ENCODE measurements around the gene FAM111B. TPM values are rescaled to one million over a fixed set of nuclear protein-coding genes. Genes with fewer than 3 reads are reported as not detected.
A peak's percentile ranks its signal among the peaks of the same experiment; 100 is the strongest.
"Not testable (repeated sequence)": the region's sequence is repeated elsewhere in the genome, so short reads cannot be mapped to it uniquely, and the experiment has no call there.

The FAM111B gene
- total and polyA plus RNA-seq, 2 of the 4 experiments (the other 2 are of a cell fraction) = 3.2 to 9.3 TPM

DNA sequence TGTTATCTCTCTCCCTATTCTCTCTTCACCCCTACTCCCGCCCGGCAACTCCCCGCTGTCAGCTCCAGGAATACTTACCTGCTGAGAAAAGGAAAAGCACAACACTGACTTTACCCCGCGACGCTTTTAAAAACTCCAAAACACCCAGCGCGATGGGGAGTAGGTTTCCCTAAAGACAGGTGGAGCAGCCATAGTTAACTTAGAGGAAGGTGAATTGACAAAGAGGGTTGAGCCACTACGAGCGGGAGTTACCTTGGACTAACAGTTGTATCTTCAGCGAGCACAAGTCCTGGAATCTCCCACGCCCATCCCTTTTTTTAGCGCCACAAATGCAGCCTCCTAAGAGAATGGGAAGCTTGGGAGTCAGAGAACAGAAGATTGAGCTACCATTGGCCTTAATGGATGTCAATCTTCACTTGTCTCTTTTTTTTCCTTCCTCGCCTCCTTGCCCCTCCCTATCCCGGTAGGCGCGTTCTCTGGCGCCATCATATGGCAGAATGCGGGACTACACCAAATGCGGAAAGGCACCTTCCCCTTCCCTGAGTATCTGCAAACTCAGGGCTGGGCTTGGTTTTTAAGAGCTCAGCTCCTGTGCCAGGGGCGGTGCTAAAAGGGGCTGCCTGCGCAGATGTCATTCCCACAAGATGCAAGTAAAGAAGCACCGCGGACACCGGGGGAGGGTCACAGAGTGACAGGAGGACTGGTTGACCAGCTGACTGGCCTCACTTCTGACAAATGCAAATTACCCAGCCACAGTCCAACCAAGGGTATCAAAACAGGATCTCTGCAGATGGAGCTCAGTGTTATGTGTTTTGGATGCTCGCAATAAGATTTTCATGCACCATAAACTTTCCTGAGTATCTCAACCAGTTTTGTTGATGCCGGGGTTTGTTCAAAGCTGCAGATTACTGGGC is 48.7 kb upstream of the FAM111B start:
- H4K8ac ChIP-seq (ENCODE audit: low read depth in 2 of 2, low read length in 2 of 2); H2AK9ac ChIP-seq (replicated peaks; ENCODE audit: low read depth, low read length, poor library complexity); H4K91ac ChIP-seq (ENCODE audit: insufficient read depth, low read depth, low read length); H3K14ac ChIP-seq (replicated peaks; ENCODE audit: low read depth, low read length); H3K4me1 ChIP-seq (ENCODE audit: control insufficient read depth, insufficient read depth, low read length); H3K27ac ChIP-seq (ENCODE audit: insufficient read depth, low read length); H3K56ac ChIP-seq (ENCODE audit: extremely low read depth, insufficient read depth, low read length); H2BK5ac ChIP-seq (ENCODE audit: low read depth, low read length, poor library complexity, severe bottlenecking); H3K9me1 ChIP-seq (ENCODE audit: insufficient read depth, low read length); H3K9ac ChIP-seq (ENCODE audit: low read depth, low read length); H3K36me3 ChIP-seq (ENCODE audit: control insufficient read depth, insufficient read depth, low read length); H3K79me1 ChIP-seq (ENCODE audit: low read depth in 1 of 2, low read length in 2 of 2); H3K9me3 ChIP-seq (ENCODE audit: control insufficient read depth, insufficient read depth, low read length); H2AK5ac ChIP-seq (ENCODE audit: low read depth, low read length); H2BK15ac ChIP-seq (ENCODE audit: low read depth, low read length); H2BK20ac ChIP-seq (ENCODE audit: low read depth, low read length); H3K4ac ChIP-seq (ENCODE audit: low read depth, low read length); H3K23ac ChIP-seq (ENCODE audit: low read depth, low read length); dilution Hi-C loops (cut with HindIII; ENCODE audit: low sequenced_read_pairs, unreplicated experiment); H2BK120ac ChIP-seq (ENCODE audit: low read depth, low read length); H4K20me1 ChIP-seq (ENCODE audit: insufficient read depth, low read length); POLR2A ChIA-PET (ENCODE audit: unreplicated experiment); BruUV-seq (replicated peaks); H4K5ac ChIP-seq (ENCODE audit: low read depth, low read length); H3K18ac ChIP-seq (ENCODE audit: low read depth, low read length): not testable (repeated sequence)
- Histone ChIP-seq H3K27me3 (ENCODE audit: control insufficient read depth, insufficient read depth, low read length) (peaks cover 12% of the 10 kb centered on the region), H3K4me2 (ENCODE audit: low read depth, low read length) (peak overlapping the region; percentile 77), H3K4me3 (ENCODE audit: insufficient read depth, low read depth, low read length) (peak overlapping the region; percentile 27; the same call in 1 of the 2 replicates), H2AFZ (replicated peaks; ENCODE audit: low read length, poor library complexity) (peak overlapping the region; percentile 56)
- TF ChIP-seq SMC3 (IDR thresholded peaks at IDR 0.05; ENCODE audit: low read depth, low read length) (peak; percentile 41), RAD21 (IDR thresholded peaks at IDR 0.05; ENCODE audit: low read length) (peak; percentile 75), MAZ (IDR thresholded peaks at IDR 0.05; ENCODE audit: borderline replicate concordance, low read depth, low read length) (peak; percentile 82; the same call in 1 of the 2 replicates)
- TF ChIP-seq, protein P1, sequence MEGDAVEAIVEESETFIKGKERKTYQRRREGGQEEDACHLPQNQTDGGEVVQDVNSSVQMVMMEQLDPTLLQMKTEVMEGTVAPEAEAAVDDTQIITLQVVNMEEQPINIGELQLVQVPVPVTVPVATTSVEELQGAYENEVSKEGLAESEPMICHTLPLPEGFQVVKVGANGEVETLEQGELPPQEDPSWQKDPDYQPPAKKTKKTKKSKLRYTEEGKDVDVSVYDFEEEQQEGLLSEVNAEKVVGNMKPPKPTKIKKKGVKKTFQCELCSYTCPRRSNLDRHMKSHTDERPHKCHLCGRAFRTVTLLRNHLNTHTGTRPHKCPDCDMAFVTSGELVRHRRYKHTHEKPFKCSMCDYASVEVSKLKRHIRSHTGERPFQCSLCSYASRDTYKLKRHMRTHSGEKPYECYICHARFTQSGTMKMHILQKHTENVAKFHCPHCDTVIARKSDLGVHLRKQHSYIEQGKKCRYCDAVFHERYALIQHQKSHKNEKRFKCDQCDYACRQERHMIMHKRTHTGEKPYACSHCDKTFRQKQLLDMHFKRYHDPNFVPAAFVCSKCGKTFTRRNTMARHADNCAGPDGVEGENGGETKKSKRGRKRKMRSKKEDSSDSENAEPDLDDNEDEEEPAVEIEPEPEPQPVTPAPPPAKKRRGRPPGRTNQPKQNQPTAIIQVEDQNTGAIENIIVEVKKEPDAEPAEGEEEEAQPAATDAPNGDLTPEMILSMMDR (conservative IDR thresholded peaks at IDR 0.05; ENCODE audit: low read depth, low read length) = peak; percentile 79
- ATAC-seq (ENCODE audit: low read depth) (peak; percentile 97), DNase-seq (peak; percentile 92)
- in situ Hi-C loops (cut with MboI; ENCODE audit: low sequenced_read_pairs) (loop anchor here (5.0 kb wide), 1 partner anchor 79 kb away; no protein-coding TSS in a partner anchor), intact Hi-C loops (cut with micrococcal nuclease) (loop anchor here (1.0 kb wide), 1 partner anchor 208 kb away; no protein-coding TSS in a partner anchor)
- CTCF ChIA-PET = interaction anchor here (0.6 to 1.9 kb wide), 5 partner anchors 8 to 377 kb away, joined by 3 to 5 read pairs (median 4); no protein-coding TSS in a partner anchor
- 0% methylated on average over 8 of the region's 27 CpGs; no CpG with 5 or more reads in 1 of the 2 experiments for WGBS, 2 experiments (ENCODE audit: extremely low coverage in 2 of 2, insufficient read length in 1 of 2)

DNA sequence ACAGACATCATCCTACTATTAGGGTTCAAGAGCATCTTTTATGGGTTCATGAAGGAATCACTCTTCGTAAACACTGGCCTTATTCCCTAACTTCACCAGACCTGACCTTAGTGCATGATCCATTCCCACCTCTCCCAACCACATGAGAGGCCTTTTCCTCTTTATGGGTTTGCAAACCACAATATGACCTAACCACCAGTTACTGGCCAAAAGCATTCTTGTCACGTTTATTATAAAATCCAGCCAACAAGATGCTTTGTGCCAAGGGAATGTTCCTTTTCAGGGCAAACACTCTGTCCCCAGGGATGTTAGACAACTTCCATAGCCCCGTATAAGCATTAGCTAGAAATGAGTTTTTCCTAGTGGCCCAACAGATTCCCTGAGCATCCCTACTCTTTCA is 46.9 kb upstream of the FAM111B start:
- H3K9me3 ChIP-seq (ENCODE audit: control insufficient read depth, insufficient read depth, low read length); H4K91ac ChIP-seq (ENCODE audit: insufficient read depth, low read depth, low read length); H3K4me1 ChIP-seq (ENCODE audit: control insufficient read depth, insufficient read depth, low read length); H3K4me3 ChIP-seq (ENCODE audit: insufficient read depth, low read depth, low read length); H2BK5ac ChIP-seq (ENCODE audit: low read depth, low read length, poor library complexity, severe bottlenecking); dilution Hi-C loops (cut with HindIII; ENCODE audit: low sequenced_read_pairs, unreplicated experiment); H4K5ac ChIP-seq (ENCODE audit: low read depth, low read length); DNase-seq; H2AFZ ChIP-seq (replicated peaks; ENCODE audit: low read length, poor library complexity); H3K56ac ChIP-seq (ENCODE audit: extremely low read depth, insufficient read depth, low read length); H2AK9ac ChIP-seq (replicated peaks; ENCODE audit: low read depth, low read length, poor library complexity); H4K8ac ChIP-seq (ENCODE audit: low read depth in 2 of 2, low read length in 2 of 2); H4K20me1 ChIP-seq (ENCODE audit: insufficient read depth, low read length); H3K4ac ChIP-seq (ENCODE audit: low read depth, low read length); H2BK120ac ChIP-seq (ENCODE audit: low read depth, low read length); BruUV-seq (replicated peaks); H3K14ac ChIP-seq (replicated peaks; ENCODE audit: low read depth, low read length); ATAC-seq (ENCODE audit: low read depth); H3K9me1 ChIP-seq (ENCODE audit: insufficient read depth, low read length); H3K9ac ChIP-seq (ENCODE audit: low read depth, low read length); H3K36me3 ChIP-seq (ENCODE audit: control insufficient read depth, insufficient read depth, low read length); POLR2A ChIA-PET (ENCODE audit: unreplicated experiment); H3K27ac ChIP-seq (ENCODE audit: insufficient read depth, low read length); H3K18ac ChIP-seq (ENCODE audit: low read depth, low read length); H3K4me2 ChIP-seq (ENCODE audit: low read depth, low read length); H3K79me1 ChIP-seq (ENCODE audit: low read depth in 1 of 2, low read length in 2 of 2); intact Hi-C loops (cut with micrococcal nuclease); H2BK20ac ChIP-seq (ENCODE audit: low read depth, low read length); CTCF ChIA-PET; H2BK15ac ChIP-seq (ENCODE audit: low read depth, low read length); H3K23ac ChIP-seq (ENCODE audit: low read depth, low read length); in situ Hi-C loops (cut with MboI; ENCODE audit: low sequenced_read_pairs); H2AK5ac ChIP-seq (ENCODE audit: low read depth, low read length): not testable (repeated sequence)
- WGBS, 2 experiments (ENCODE audit: extremely low coverage in 2 of 2, insufficient read length in 1 of 2) = no CpG with 5 or more reads among the region's 3 CpGs
- peaks cover 20% of the 10 kb centered on the region for H3K27me3 ChIP-seq (ENCODE audit: control insufficient read depth, insufficient read depth, low read length)
